CD4-positive, alpha-beta memory T cell (primary cell): Measurements from ENCODE around the gene PDZD11. TPM values are rescaled to one million over a fixed set of nuclear protein-coding genes. Genes with fewer than 3 reads are reported as not detected.

Source experiments
- CTCF ChIA-PET: fragments of 350-600 bp; sonication (Branson Sonifier 250); formaldehyde crosslinking; loops from one replicate; lab custom pipeline; 2021; ENCODE audit warnings: inconsistent platforms; ENCODE audit not compliant: partially characterized antibody; lab: Charles Lee
- POLR2A ChIA-PET: fragments of 350-600 bp; sonication (Branson Sonifier 250); formaldehyde crosslinking; loops from one replicate; lab custom pipeline; 2021; ENCODE audit not compliant: partially characterized antibody; lab: Charles Lee
- DNase-seq, 5 donors: peaks; one replicate each; pipeline versions ENCODE4 v3.0.0 to v3.0.0-alpha.2; 2020 to 2022; ENCODE audit warnings: mixed read lengths in 1 of 5
- H3K27ac ChIP-seq: one replicate; pipeline ENCODE4 v1.7.0; 2013; ENCODE audit warnings: low read depth, low read length
- H3K27me3 ChIP-seq: 2 replicates; pipeline ENCODE4 v1.7.0; 2013; ENCODE audit warnings: mild to moderate bottlenecking, low read length, moderate library complexity; ENCODE audit not compliant: insufficient read depth
- H3K36me3 ChIP-seq: 2 replicates; pipeline ENCODE4 v1.7.0; 2013; ENCODE audit warnings: mild to moderate bottlenecking, low read length, moderate library complexity; ENCODE audit not compliant: insufficient read depth
- H3K4me1 ChIP-seq: 2 replicates; pipeline ENCODE4 v1.7.0; 2013; ENCODE audit warnings: mild to moderate bottlenecking, low read length, moderate library complexity; ENCODE audit not compliant: insufficient read depth
- H3K4me3 ChIP-seq, 2 donors: one replicate each; pipeline ENCODE4 v1.7.0; 2013; ENCODE audit warnings: low read length in 2 of 2, mild to moderate bottlenecking in 1 of 2
- H3K9me3 ChIP-seq, 2 donors: one replicate each; pipeline ENCODE4 v1.7.0; 2013; ENCODE audit warnings: low read length in 2 of 2, control low read depth in 1 of 2; ENCODE audit not compliant: control insufficient read depth in 1 of 2
- H3K27ac Mint-ChIP-seq, 7 donors: one replicate each; pipeline ENCODE4 v1.8.0; 2020 to 2021; ENCODE audit warnings: mixed read lengths in 7 of 7, mild to moderate bottlenecking in 6 of 7, inconsistent platforms in 3 of 7, moderate library complexity in 3 of 7
- H3K27me3 Mint-ChIP-seq, 2 donors: one replicate each; pipeline ENCODE4 v1.8.0; 2020 to 2021; ENCODE audit warnings: mixed read lengths in 2 of 2
- H3K36me3 Mint-ChIP-seq, 2 donors: one replicate each; pipeline ENCODE4 v1.8.0; 2020 to 2021; ENCODE audit warnings: mixed read lengths in 2 of 2, inconsistent platforms in 1 of 2, mild to moderate bottlenecking in 1 of 2
- H3K4me1 Mint-ChIP-seq, 4 donors: one replicate each; pipeline ENCODE4 v1.8.0; 2020 to 2021; ENCODE audit warnings: mixed read lengths in 4 of 4, mild to moderate bottlenecking in 1 of 4
- H3K4me3 Mint-ChIP-seq, 8 donors: one replicate each; pipeline ENCODE4 v1.8.0; 2020 to 2021; ENCODE audit warnings: mixed read lengths in 8 of 8, mild to moderate bottlenecking in 7 of 8, moderate library complexity in 6 of 8, inconsistent platforms in 3 of 8
- H3K9me3 Mint-ChIP-seq, 8 donors: one replicate each; pipeline ENCODE4 v1.8.0; 2020 to 2021; ENCODE audit warnings: mixed read lengths in 8 of 8, mild to moderate bottlenecking in 5 of 8, inconsistent platforms in 3 of 8, moderate library complexity in 1 of 8
- intact Hi-C: fragments of 100-400 bp; cut with micrococcal nuclease; formaldehyde crosslinking; loops from one replicate; pipeline ENCODE4 v1.15.1; 2023
- polyA plus RNA-seq, 2 donors: library from polyadenylated mRNA; unstranded; fragments of 300-500 nt; fragmentation: Illumina TruSeq; gene quantifications; one replicate each; pipeline ENCODE4 v1.2.3, GENCODE V29; 2021
- total RNA-seq, 2 experiments: library from RNA; stranded (reverse); gene quantifications; one replicate each; pipeline ENCODE4 v1.2.3, GENCODE V29; 2021

PDZD11 gene
- total and polyA plus RNA-seq, 4 experiments from 2014 or later, result 12.7 to 52.3 (median 25.9) TPM

- Mint-ChIP-seq H3K4me1 (no peaks in the 10 kb centered on the region), H3K27me3 (no peaks in the 10 kb centered on the region), H3K9me3 (peaks cover 0 to 2% (median 0%) of the 10 kb centered on the region in 8 donors), H3K36me3 (peaks cover 1 to 4% of the 10 kb centered on the region in 2 donors), H3K27ac (peak overlapping the region in 1 of 7 donors; percentile 29), H3K4me3 (no peak overlapping the region)
- POLR2A ChIA-PET, result no interaction called here
- no peaks in the 10 kb centered on the region for H3K4me1 ChIP-seq
- no peaks in the 10 kb centered on the region for H3K27me3 ChIP-seq
- no peaks in the 10 kb centered on the region for H3K9me3 ChIP-seq
- intact Hi-C loops, result no loop called here
- H3K36me3 ChIP-seq, result no peaks in the 10 kb centered on the region
- CTCF ChIA-PET, result no interaction called here
- DNase-seq, result no peak
- H3K4me3 ChIP-seq, result no peak overlapping the region
- no peak overlapping the region for H3K27ac ChIP-seq
Measured at GRCh38 chrX:70257423-70258288, 32.1 kb downstream of the PDZD11 start.

- no peaks in the 10 kb centered on the region for H3K27me3 ChIP-seq
Measured at GRCh38 chrX:70255452-70255851, 34.3 kb downstream of the PDZD11 start.

GRCh38 chrX:70254909-70255308, 34.8 kb downstream of the PDZD11 start:
- Mint-ChIP-seq H3K36me3 (peaks cover 1 to 4% of the 10 kb centered on the region in 2 donors), H3K4me3 (peak overlapping the region in 1 of 8 donors; percentile 57), H3K9me3 (no peaks in the 10 kb centered on the region), H3K27ac (no peak overlapping the region), H3K27me3 (no peaks in the 10 kb centered on the region), H3K4me1 (no peaks in the 10 kb centered on the region)
- DNase-seq, result no peak
- H3K4me3 ChIP-seq, result no peak overlapping the region
- no peaks in the 10 kb centered on the region for H3K4me1 ChIP-seq
- ChIA-PET CTCF (no interaction called here), POLR2A (no interaction called here)
- no peaks in the 10 kb centered on the region for H3K27me3 ChIP-seq
- H3K27ac ChIP-seq, result no peak overlapping the region
- intact Hi-C loops, result no loop called here
- no peaks in the 10 kb centered on the region for H3K9me3 ChIP-seq
- H3K36me3 ChIP-seq, result no peaks in the 10 kb centered on the region

More at GRCh38 chrX:70255452-70255851, 34.3 kb downstream of the PDZD11 start:
- H3K36me3 Mint-ChIP-seq, result peaks cover 1 to 4% of the 10 kb centered on the region in 2 donors
- H3K9me3 ChIP-seq, result no peaks in the 10 kb centered on the region
- no peak overlapping the region for H3K4me3 ChIP-seq
- no peaks in the 10 kb centered on the region for H3K4me1 Mint-ChIP-seq
- no peak overlapping the region for H3K27ac ChIP-seq
- H3K27me3 Mint-ChIP-seq, result no peaks in the 10 kb centered on the region
- ChIA-PET CTCF (no interaction called here), POLR2A (no interaction called here)
- H3K27ac Mint-ChIP-seq, result no peak overlapping the region
- intact Hi-C loops, result no loop called here
- DNase-seq, result no peak
- H3K36me3 ChIP-seq, result no peaks in the 10 kb centered on the region
- H3K4me3 Mint-ChIP-seq, result no peak overlapping the region
- H3K9me3 Mint-ChIP-seq, result no peaks in the 10 kb centered on the region
- H3K4me1 ChIP-seq, result no peaks in the 10 kb centered on the region

GRCh38 chrX:70254063-70254400, 35.7 kb downstream of the PDZD11 start:
- Mint-ChIP-seq H3K4me3 (no peak overlapping the region), H3K9me3 (no peaks in the 10 kb centered on the region), H3K27ac (no peak overlapping the region), H3K4me1 (no peaks in the 10 kb centered on the region), H3K27me3 (no peaks in the 10 kb centered on the region), H3K36me3 (peaks cover 1 to 4% of the 10 kb centered on the region in 2 donors)
- POLR2A ChIA-PET, result no interaction called here
- H3K36me3 ChIP-seq, result no peaks in the 10 kb centered on the region
- H3K4me3 ChIP-seq, result no peak overlapping the region
- CTCF ChIA-PET, result no interaction called here
- no peaks in the 10 kb centered on the region for H3K9me3 ChIP-seq
- DNase-seq, result no peak
- H3K27ac ChIP-seq, result no peak overlapping the region
- intact Hi-C loops, result no loop called here
- no peaks in the 10 kb centered on the region for H3K27me3 ChIP-seq
- H3K4me1 ChIP-seq, result no peaks in the 10 kb centered on the region

- no peaks in the 10 kb centered on the region for H3K27me3 ChIP-seq
- no peaks in the 10 kb centered on the region for H3K4me1 ChIP-seq
- no peaks in the 10 kb centered on the region for H3K9me3 ChIP-seq
- Mint-ChIP-seq H3K4me1 (no peaks in the 10 kb centered on the region), H3K4me3 (no peak overlapping the region), H3K27ac (no peak overlapping the region), H3K9me3 (no peaks in the 10 kb centered on the region), H3K36me3 (peaks cover 0 to 4% of the 10 kb centered on the region in 2 donors), H3K27me3 (no peaks in the 10 kb centered on the region)
- no peak for DNase-seq
- no peak overlapping the region for H3K27ac ChIP-seq
- POLR2A ChIA-PET, result no interaction called here
- CTCF ChIA-PET, result no interaction called here
- H3K4me3 ChIP-seq, result no peak overlapping the region
- H3K36me3 ChIP-seq, result no peaks in the 10 kb centered on the region
- intact Hi-C loops, result no loop called here
Measured at GRCh38 chrX:70253377-70254062, 36.2 kb downstream of the PDZD11 start.

- Mint-ChIP-seq H3K27me3 (no peaks in the 10 kb centered on the region), H3K36me3 (peaks cover 0 to 4% of the 10 kb centered on the region in 2 donors), H3K4me1 (no peaks in the 10 kb centered on the region), H3K27ac (no peak overlapping the region), H3K9me3 (no peaks in the 10 kb centered on the region), H3K4me3 (no peak overlapping the region)
- no peaks in the 10 kb centered on the region for H3K36me3 ChIP-seq
- ChIA-PET POLR2A (no interaction called here), CTCF (no interaction called here)
- H3K9me3 ChIP-seq, result no peaks in the 10 kb centered on the region
- no peak for DNase-seq
- intact Hi-C loops, result no loop called here
- no peak overlapping the region for H3K27ac ChIP-seq
- no peak overlapping the region for H3K4me3 ChIP-seq
- H3K4me1 ChIP-seq, result no peaks in the 10 kb centered on the region
- H3K27me3 ChIP-seq, result no peaks in the 10 kb centered on the region
Measured at GRCh38 chrX:70252491-70252890, 37.2 kb downstream of the PDZD11 start.

GRCh38 chrX:70247252-70247651, 42.5 kb downstream of the PDZD11 start:
- Mint-ChIP-seq H3K27me3 (no peaks in the 10 kb centered on the region), H3K9me3 (no peaks in the 10 kb centered on the region), H3K4me1 (no peaks in the 10 kb centered on the region), H3K36me3 (no peaks in the 10 kb centered on the region), H3K4me3 (no peak overlapping the region), H3K27ac (no peak overlapping the region)
- DNase-seq, result no peak
- no peaks in the 10 kb centered on the region for H3K9me3 ChIP-seq
- ChIA-PET POLR2A (no interaction called here), CTCF (no interaction called here)
- H3K27me3 ChIP-seq, result no peaks in the 10 kb centered on the region
- H3K36me3 ChIP-seq, result no peaks in the 10 kb centered on the region
- intact Hi-C loops, result no loop called here
- no peak overlapping the region for H3K4me3 ChIP-seq
- no peaks in the 10 kb centered on the region for H3K4me1 ChIP-seq
- H3K27ac ChIP-seq, result no peak overlapping the region
